H1 (cell line): ENCODE measurements around the gene SLC1A5. TPM values are rescaled to one million over a fixed set of nuclear protein-coding genes. Genes with fewer than 3 reads are reported as not detected.

Experiments used
- ASH2L ChIP-seq: fragments of 200-600, 300-600 bp; sonication (generic); IDR thresholded peaks from one replicate; pipeline ENCODE4 v1.7.1; 2017; ENCODE audit warnings: low read length
- BACH1 ChIP-seq: IDR thresholded peaks from 2 replicates; pipeline ENCODE4 v1.6.1; 2012; ENCODE audit warnings: low read length, improper control_type of control experiment
- CEBPB ChIP-seq: IDR thresholded peaks from 2 replicates; pipeline ENCODE4 v1.6.1; 2012; ENCODE audit warnings: low read depth, low read length
- CHD1 ChIP-seq: IDR thresholded peaks from 2 replicates; pipeline ENCODE4 v1.6.1; 2012; ENCODE audit warnings: low read depth, low read length, improper control_type of control experiment
- EGR1 ChIP-seq: IDR thresholded peaks from 2 replicates; pipeline ENCODE4 v1.6.1; 2011; ENCODE audit warnings: low read depth, low read length, borderline replicate concordance
- FOSL1 ChIP-seq: IDR thresholded peaks from 2 replicates; pipeline ENCODE4 v1.6.1; 2011; ENCODE audit warnings: mild to moderate bottlenecking, low read depth, low read length, moderate library complexity; ENCODE audit not compliant: insufficient read depth
- MAFK ChIP-seq: IDR thresholded peaks from 2 replicates; pipeline ENCODE4 v1.6.1; 2012; ENCODE audit warnings: low read depth, mild to moderate bottlenecking, improper control_type of control experiment, low read length
- POLR2AphosphoS5 ChIP-seq: IDR thresholded peaks from 2 replicates; pipeline ENCODE4 v1.6.1; 2011; ENCODE audit warnings: low read depth, low read length
- SIX5 ChIP-seq: IDR thresholded peaks from 2 replicates; pipeline ENCODE4 v1.6.1; 2011; ENCODE audit warnings: mild to moderate bottlenecking, low read depth, low read length
- polyA plus RNA-seq, 7 experiments: library from polyadenylated mRNA; depleted of rRNA in 3 of 7; stranded (reverse) in 5 of 7; unstranded in 2 of 7; fragments of >200 nt in 5 of 7; fragments of 200-250 nt in 2 of 7; gene quantifications; 1 replicate in 5 of 7; 2 replicates in 1 of 7; 4 replicates in 1 of 7; pipeline versions ENCODE4 v1.2.1 to v1.2.3, GENCODE V29; 2011 to 2013; ENCODE audit warnings: missing spikeins in 2 of 7, mixed read lengths in 2 of 7
- total RNA-seq: library from RNA; stranded (reverse); fragmentation: NEBNext Ultra II Directional; extraction: Animal tissue kit (Norgen Biotek cat#: 25700); gene quantifications from 2 replicates; pipeline ENCODE4 v1.2.1, GENCODE V29; 2021
- TF ChIP-seq, protein P1 (sequence below): fragments of 300-600 bp; sonication (generic); IDR thresholded peaks from 2 replicates; pipeline ENCODE4 v1.7.1; 2012; ENCODE audit warnings: low read length, moderate library complexity, mild to moderate bottlenecking, inconsistent platforms; ENCODE audit not compliant: insufficient replicate concordance
- TF ChIP-seq, protein P2 (sequence below): IDR thresholded peaks from 2 replicates; pipeline ENCODE4 v1.6.1; 2011; ENCODE audit warnings: low read length, improper control_type of control experiment

Gene SLC1A5
- total and polyA plus RNA-seq, 2 of the 8 experiments (the other 6 are each of a cell fraction or from before 2014, with no cell fraction given), result 291 to 351 TPM

DNA sequence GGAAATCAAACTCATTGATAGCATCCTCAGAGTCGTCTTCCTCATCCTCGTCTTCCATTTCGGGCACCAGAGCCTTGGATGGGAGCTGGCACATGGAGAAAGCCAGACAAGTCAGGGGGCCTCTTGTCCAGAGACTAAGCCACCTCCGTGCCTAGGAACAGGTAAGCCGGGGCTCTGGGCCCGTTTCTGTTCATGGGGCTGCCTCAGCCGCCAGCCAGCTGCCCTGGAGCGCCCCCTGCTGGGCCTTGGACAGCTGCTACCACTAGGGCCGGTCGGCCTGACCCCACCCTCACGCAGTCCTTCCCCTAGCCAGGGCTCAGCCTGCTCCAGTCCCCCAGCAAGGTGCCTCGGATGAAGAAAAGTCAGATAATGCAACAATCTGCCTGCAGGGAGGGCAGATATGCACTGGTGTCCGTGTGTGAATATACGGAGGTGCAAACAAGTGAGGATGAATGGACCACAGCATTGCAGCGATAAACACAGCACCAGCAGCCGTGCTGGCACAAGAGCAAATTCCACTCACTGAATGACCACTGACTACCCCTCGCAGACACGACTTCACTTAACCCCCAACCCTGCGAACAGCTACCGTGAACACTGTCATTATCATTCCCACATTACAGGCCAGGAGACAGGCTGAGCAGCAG lies 59.6 kb downstream of the SLC1A5 start (continued):
- TF ChIP-seq, protein P1, sequence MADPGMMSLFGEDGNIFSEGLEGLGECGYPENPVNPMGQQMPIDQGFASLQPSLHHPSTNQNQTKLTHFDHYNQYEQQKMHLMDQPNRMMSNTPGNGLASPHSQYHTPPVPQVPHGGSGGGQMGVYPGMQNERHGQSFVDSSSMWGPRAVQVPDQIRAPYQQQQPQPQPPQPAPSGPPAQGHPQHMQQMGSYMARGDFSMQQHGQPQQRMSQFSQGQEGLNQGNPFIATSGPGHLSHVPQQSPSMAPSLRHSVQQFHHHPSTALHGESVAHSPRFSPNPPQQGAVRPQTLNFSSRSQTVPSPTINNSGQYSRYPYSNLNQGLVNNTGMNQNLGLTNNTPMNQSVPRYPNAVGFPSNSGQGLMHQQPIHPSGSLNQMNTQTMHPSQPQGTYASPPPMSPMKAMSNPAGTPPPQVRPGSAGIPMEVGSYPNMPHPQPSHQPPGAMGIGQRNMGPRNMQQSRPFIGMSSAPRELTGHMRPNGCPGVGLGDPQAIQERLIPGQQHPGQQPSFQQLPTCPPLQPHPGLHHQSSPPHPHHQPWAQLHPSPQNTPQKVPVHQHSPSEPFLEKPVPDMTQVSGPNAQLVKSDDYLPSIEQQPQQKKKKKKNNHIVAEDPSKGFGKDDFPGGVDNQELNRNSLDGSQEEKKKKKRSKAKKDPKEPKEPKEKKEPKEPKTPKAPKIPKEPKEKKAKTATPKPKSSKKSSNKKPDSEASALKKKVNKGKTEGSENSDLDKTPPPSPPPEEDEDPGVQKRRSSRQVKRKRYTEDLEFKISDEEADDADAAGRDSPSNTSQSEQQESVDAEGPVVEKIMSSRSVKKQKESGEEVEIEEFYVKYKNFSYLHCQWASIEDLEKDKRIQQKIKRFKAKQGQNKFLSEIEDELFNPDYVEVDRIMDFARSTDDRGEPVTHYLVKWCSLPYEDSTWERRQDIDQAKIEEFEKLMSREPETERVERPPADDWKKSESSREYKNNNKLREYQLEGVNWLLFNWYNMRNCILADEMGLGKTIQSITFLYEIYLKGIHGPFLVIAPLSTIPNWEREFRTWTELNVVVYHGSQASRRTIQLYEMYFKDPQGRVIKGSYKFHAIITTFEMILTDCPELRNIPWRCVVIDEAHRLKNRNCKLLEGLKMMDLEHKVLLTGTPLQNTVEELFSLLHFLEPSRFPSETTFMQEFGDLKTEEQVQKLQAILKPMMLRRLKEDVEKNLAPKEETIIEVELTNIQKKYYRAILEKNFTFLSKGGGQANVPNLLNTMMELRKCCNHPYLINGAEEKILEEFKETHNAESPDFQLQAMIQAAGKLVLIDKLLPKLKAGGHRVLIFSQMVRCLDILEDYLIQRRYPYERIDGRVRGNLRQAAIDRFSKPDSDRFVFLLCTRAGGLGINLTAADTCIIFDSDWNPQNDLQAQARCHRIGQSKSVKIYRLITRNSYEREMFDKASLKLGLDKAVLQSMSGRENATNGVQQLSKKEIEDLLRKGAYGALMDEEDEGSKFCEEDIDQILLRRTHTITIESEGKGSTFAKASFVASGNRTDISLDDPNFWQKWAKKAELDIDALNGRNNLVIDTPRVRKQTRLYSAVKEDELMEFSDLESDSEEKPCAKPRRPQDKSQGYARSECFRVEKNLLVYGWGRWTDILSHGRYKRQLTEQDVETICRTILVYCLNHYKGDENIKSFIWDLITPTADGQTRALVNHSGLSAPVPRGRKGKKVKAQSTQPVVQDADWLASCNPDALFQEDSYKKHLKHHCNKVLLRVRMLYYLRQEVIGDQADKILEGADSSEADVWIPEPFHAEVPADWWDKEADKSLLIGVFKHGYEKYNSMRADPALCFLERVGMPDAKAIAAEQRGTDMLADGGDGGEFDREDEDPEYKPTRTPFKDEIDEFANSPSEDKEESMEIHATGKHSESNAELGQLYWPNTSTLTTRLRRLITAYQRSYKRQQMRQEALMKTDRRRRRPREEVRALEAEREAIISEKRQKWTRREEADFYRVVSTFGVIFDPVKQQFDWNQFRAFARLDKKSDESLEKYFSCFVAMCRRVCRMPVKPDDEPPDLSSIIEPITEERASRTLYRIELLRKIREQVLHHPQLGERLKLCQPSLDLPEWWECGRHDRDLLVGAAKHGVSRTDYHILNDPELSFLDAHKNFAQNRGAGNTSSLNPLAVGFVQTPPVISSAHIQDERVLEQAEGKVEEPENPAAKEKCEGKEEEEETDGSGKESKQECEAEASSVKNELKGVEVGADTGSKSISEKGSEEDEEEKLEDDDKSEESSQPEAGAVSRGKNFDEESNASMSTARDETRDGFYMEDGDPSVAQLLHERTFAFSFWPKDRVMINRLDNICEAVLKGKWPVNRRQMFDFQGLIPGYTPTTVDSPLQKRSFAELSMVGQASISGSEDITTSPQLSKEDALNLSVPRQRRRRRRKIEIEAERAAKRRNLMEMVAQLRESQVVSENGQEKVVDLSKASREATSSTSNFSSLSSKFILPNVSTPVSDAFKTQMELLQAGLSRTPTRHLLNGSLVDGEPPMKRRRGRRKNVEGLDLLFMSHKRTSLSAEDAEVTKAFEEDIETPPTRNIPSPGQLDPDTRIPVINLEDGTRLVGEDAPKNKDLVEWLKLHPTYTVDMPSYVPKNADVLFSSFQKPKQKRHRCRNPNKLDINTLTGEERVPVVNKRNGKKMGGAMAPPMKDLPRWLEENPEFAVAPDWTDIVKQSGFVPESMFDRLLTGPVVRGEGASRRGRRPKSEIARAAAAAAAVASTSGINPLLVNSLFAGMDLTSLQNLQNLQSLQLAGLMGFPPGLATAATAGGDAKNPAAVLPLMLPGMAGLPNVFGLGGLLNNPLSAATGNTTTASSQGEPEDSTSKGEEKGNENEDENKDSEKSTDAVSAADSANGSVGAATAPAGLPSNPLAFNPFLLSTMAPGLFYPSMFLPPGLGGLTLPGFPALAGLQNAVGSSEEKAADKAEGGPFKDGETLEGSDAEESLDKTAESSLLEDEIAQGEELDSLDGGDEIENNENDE, result no peak
- TF ChIP-seq BACH1, result no peak
- TF ChIP-seq, protein P2, sequence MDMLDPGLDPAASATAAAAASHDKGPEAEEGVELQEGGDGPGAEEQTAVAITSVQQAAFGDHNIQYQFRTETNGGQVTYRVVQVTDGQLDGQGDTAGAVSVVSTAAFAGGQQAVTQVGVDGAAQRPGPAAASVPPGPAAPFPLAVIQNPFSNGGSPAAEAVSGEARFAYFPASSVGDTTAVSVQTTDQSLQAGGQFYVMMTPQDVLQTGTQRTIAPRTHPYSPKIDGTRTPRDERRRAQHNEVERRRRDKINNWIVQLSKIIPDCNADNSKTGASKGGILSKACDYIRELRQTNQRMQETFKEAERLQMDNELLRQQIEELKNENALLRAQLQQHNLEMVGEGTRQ, result no peak
- no peak for TF ChIP-seq CHD1
- no peak for TF ChIP-seq POLR2AphosphoS5
- TF ChIP-seq ASH2L, result no peak
- TF ChIP-seq EGR1, result no peak
- TF ChIP-seq FOSL1, result no peak
- TF ChIP-seq MAFK, result no peak
- TF ChIP-seq CEBPB, result no peak
- TF ChIP-seq SIX5, result no peak
